Panc1 (cell line): ENCODE measurements around the gene PORCN.

ENCODE experiments used
- POLR2AphosphoS5 ChIP-seq: IDR thresholded peaks from 2 replicates; pipeline ENCODE4 v1.6.1; 2012; ENCODE audit warnings: mild to moderate bottlenecking, low read depth, low read length, moderate library complexity
- REST ChIP-seq, 2 experiments: IDR thresholded peaks; 2 replicates each; pipeline ENCODE4 v1.6.1; 2011 to 2012; ENCODE audit warnings: low read depth in 2 of 2, control low read depth in 1 of 2, low read length in 1 of 2, mild to moderate bottlenecking in 1 of 2, moderate library complexity in 1 of 2; ENCODE audit not compliant: insufficient read depth in 1 of 2
- SIN3A ChIP-seq: IDR thresholded peaks from 2 replicates; pipeline ENCODE4 v1.6.1; 2012; ENCODE audit warnings: low read depth, mild to moderate bottlenecking, low read length, moderate library complexity, borderline replicate concordance; ENCODE audit not compliant: insufficient read depth
- TCF7L2 ChIP-seq: IDR thresholded peaks from 2 replicates; pipeline ENCODE4 v1.6.1; 2011; ENCODE audit warnings: mild to moderate bottlenecking, low read depth, low read length, inconsistent platforms
- TF ChIP-seq, protein P1 (sequence below): fragments of 450-650 bp; IDR thresholded peaks from 2 replicates; pipeline ENCODE4 v1.5.1; 2017; ENCODE audit warnings: mild to moderate bottlenecking

DNA sequence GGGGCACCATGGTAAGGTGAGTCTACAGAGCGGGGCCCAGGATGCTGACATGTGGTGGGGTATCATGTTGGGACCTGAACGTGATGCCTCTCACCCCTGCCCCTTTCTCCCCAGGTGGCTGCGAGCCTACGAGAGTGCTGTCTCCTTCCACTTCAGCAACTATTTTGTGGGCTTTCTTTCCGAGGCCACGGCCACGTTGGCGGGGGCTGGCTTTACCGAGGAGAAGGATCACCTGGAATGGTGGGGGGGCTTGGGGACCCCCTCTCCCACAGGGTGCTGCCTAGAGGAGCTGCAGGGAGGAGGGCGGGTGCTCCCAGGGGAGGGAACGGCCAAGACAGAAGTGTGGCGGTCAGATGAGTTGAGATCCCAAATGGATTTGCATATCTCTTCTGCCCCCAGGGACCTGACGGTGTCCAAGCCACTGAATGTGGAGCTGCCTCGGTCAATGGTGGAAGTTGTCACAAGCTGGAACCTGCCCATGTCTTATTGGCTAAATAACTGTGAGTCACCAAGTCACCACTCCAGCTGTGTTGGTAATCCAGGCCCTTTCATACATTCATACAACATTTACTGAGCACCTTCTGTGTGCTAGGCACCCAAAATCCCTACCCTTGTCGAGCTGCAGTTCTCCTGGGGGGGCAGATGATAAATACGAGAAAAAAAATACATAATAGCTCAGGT, 5.5 kb downstream of the PORCN start:
- TF ChIP-seq, protein P1, sequence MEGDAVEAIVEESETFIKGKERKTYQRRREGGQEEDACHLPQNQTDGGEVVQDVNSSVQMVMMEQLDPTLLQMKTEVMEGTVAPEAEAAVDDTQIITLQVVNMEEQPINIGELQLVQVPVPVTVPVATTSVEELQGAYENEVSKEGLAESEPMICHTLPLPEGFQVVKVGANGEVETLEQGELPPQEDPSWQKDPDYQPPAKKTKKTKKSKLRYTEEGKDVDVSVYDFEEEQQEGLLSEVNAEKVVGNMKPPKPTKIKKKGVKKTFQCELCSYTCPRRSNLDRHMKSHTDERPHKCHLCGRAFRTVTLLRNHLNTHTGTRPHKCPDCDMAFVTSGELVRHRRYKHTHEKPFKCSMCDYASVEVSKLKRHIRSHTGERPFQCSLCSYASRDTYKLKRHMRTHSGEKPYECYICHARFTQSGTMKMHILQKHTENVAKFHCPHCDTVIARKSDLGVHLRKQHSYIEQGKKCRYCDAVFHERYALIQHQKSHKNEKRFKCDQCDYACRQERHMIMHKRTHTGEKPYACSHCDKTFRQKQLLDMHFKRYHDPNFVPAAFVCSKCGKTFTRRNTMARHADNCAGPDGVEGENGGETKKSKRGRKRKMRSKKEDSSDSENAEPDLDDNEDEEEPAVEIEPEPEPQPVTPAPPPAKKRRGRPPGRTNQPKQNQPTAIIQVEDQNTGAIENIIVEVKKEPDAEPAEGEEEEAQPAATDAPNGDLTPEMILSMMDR: no peak
- TF ChIP-seq SIN3A: no peak
- no peak for TF ChIP-seq REST (IDR thresholded peaks at IDR 0.05; ENCODE audit: insufficient read depth in 1 of 2, low read depth in 2 of 2, low read length in 1 of 2)
- no peak for TF ChIP-seq POLR2AphosphoS5
- TF ChIP-seq TCF7L2: no peak
